Astrocyte (in vitro differentiated cells and primary cell): ENCODE results near the gene ALDH3A2. TPM values are rescaled to one million over a fixed set of nuclear protein-coding genes. Genes with fewer than 3 reads are reported as not detected.

Experiments
- DNase-seq: peaks from one replicate; pipeline ENCODE4 v3.0.0-alpha.2; 2010; ENCODE audit warnings: low read depth
- FAIRE-seq: peaks from 2 replicates; lab custom pipeline; 2011; peaks lifted over from hg19 to GRCh38; lab: Jason Lieb, UNC
- H2AFZ ChIP-seq: 2 replicates; pipeline ENCODE4 v1.6.0; 2012; ENCODE audit warnings: low read depth, low read length, inconsistent platforms
- H3K27ac ChIP-seq: 2 replicates; pipeline ENCODE4 v1.5.1; 2011; ENCODE audit warnings: low read depth, low read length, inconsistent platforms
- H3K27me3 ChIP-seq: 2 replicates; pipeline ENCODE4 v1.6.0; 2011; ENCODE audit warnings: low read length, inconsistent platforms; ENCODE audit not compliant: insufficient read depth
- H3K36me3 ChIP-seq: 2 replicates; pipeline ENCODE4 v1.5.1; 2011; ENCODE audit warnings: low read length, inconsistent platforms; ENCODE audit not compliant: insufficient read depth
- H3K4me1 ChIP-seq: 2 replicates; pipeline ENCODE4 v1.5.1; 2011; ENCODE audit warnings: low read length, inconsistent platforms; ENCODE audit not compliant: insufficient read depth
- H3K4me2 ChIP-seq: 2 replicates; pipeline ENCODE4 v1.6.0; 2012; ENCODE audit warnings: low read length, inconsistent platforms
- H3K4me3 ChIP-seq: 2 replicates; pipeline ENCODE4 v1.5.1; 2011; ENCODE audit warnings: low read depth, mild to moderate bottlenecking, low read length, inconsistent platforms; ENCODE audit not compliant: insufficient read depth
- H3K79me2 ChIP-seq: 2 replicates; pipeline ENCODE4 v1.6.0; 2012; ENCODE audit warnings: mild to moderate bottlenecking, low read length, inconsistent platforms; ENCODE audit not compliant: insufficient read depth
- H3K9ac ChIP-seq: 2 replicates; pipeline ENCODE4 v1.6.0; 2012; ENCODE audit warnings: mild to moderate bottlenecking, low read length, inconsistent platforms
- H3K9me3 ChIP-seq: 2 replicates; pipeline ENCODE4 v1.5.1; 2012; ENCODE audit warnings: low read depth, mild to moderate bottlenecking, low read length, inconsistent platforms; ENCODE audit not compliant: insufficient read depth
- H4K20me1 ChIP-seq: 2 replicates; pipeline ENCODE4 v1.6.0; 2012; ENCODE audit warnings: low read length, inconsistent platforms; ENCODE audit not compliant: insufficient read depth
- H3K27ac Mint-ChIP-seq: one replicate; pipeline ENCODE4 v1.8.0; 2021; ENCODE audit warnings: mild to moderate bottlenecking, mixed read lengths; ENCODE audit not compliant: unreplicated experiment
- H3K27me3 Mint-ChIP-seq: one replicate; pipeline ENCODE4 v1.8.0; 2021; ENCODE audit warnings: low read depth, mixed read lengths; ENCODE audit not compliant: unreplicated experiment
- H3K36me3 Mint-ChIP-seq: one replicate; pipeline ENCODE4 v1.8.0; 2021; ENCODE audit warnings: low read depth, mixed read lengths; ENCODE audit not compliant: unreplicated experiment
- H3K4me1 Mint-ChIP-seq: one replicate; pipeline ENCODE4 v1.8.0; 2021; ENCODE audit warnings: low read depth, mixed read lengths; ENCODE audit not compliant: unreplicated experiment
- H3K4me3 Mint-ChIP-seq: one replicate; pipeline ENCODE4 v1.8.0; 2021; ENCODE audit warnings: mild to moderate bottlenecking, moderate library complexity, mixed read lengths; ENCODE audit not compliant: unreplicated experiment
- H3K9me3 Mint-ChIP-seq: one replicate; pipeline ENCODE4 v1.8.0; 2021; ENCODE audit warnings: mild to moderate bottlenecking, mixed read lengths; ENCODE audit not compliant: unreplicated experiment
- EZH2 ChIP-seq: IDR thresholded peaks from 2 replicates; pipeline ENCODE4 v1.6.1; 2012; ENCODE audit warnings: mild to moderate bottlenecking, low read length, inconsistent platforms; ENCODE audit not compliant: insufficient read depth
- total RNA-seq: library from RNA; stranded (reverse); gene quantifications from 2 replicates; pipeline ENCODE4 v1.2.1, GENCODE V29; 2021
- TF ChIP-seq, protein P1 (sequence below): IDR thresholded peaks from 2 replicates; pipeline ENCODE4 v1.5.1; 2011; ENCODE audit warnings: low read depth, mild to moderate bottlenecking, inconsistent platforms, low read length, moderate library complexity; ENCODE audit not compliant: insufficient read depth

Gene ALDH3A2
- total RNA-seq, 1 donor from 2014 or later = 13.8 TPM

DNA sequence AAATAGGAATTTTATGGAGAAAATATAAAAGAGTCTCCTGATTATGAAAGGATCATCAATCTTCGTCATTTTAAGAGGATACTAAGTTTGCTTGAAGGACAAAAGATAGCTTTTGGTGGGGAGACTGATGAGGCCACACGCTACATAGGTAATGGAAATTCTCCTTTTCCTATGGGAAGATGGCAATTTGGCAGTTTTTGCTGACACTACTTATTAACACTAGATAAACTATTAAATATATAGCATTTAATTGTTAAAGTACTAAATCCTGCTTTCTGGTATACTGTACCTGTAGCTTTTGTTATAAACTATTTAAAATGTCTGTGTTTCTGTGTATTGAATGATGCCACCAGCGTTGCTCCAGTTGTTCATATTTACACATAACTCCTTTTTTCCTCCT lies 12.6 kb downstream of the ALDH3A2 start:
- no peaks in the 10 kb centered on the region for H3K4me1 Mint-ChIP-seq
- Histone ChIP-seq H3K9ac (no peak overlapping the region), H3K27ac (no peak overlapping the region), H3K36me3 (no peaks in the 10 kb centered on the region), H3K79me2 (no peaks in the 10 kb centered on the region), H3K4me2 (no peak overlapping the region), H3K4me3 (no peak overlapping the region), H3K4me1 (no peaks in the 10 kb centered on the region), H3K27me3 (no peaks in the 10 kb centered on the region), H3K9me3 (no peaks in the 10 kb centered on the region), H4K20me1 (no peaks in the 10 kb centered on the region), H2AFZ (no peak overlapping the region)
- no peak for DNase-seq
- H3K4me3 Mint-ChIP-seq = no peak overlapping the region
- no peak for FAIRE-seq
- peaks cover 12% of the 10 kb centered on the region for H3K36me3 Mint-ChIP-seq
- no peaks in the 10 kb centered on the region for H3K27me3 Mint-ChIP-seq
- H3K9me3 Mint-ChIP-seq = no peaks in the 10 kb centered on the region
- no peak overlapping the region for H3K27ac Mint-ChIP-seq
- TF ChIP-seq, protein P1, sequence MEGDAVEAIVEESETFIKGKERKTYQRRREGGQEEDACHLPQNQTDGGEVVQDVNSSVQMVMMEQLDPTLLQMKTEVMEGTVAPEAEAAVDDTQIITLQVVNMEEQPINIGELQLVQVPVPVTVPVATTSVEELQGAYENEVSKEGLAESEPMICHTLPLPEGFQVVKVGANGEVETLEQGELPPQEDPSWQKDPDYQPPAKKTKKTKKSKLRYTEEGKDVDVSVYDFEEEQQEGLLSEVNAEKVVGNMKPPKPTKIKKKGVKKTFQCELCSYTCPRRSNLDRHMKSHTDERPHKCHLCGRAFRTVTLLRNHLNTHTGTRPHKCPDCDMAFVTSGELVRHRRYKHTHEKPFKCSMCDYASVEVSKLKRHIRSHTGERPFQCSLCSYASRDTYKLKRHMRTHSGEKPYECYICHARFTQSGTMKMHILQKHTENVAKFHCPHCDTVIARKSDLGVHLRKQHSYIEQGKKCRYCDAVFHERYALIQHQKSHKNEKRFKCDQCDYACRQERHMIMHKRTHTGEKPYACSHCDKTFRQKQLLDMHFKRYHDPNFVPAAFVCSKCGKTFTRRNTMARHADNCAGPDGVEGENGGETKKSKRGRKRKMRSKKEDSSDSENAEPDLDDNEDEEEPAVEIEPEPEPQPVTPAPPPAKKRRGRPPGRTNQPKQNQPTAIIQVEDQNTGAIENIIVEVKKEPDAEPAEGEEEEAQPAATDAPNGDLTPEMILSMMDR = no peak
- no peak for TF ChIP-seq EZH2

DNA sequence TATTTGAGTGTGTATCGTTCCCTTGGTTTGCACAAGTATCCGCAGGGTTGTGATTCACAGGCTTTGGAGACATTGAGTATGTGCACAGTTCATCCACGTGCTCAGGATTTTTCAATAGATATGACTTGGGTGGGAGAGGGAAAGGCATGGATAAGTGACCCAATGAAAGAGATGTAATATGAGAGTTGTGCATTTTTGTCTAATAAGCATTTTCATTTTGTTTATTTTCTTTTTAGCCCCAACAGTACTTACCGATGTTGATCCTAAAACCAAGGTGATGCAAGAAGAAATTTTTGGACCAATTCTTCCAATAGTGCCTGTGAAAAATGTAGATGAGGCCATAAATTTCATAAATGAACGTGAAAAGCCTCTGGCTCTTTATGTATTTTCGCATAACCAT lies 14.5 kb downstream of the ALDH3A2 start:
- Histone ChIP-seq H3K4me1 (no peaks in the 10 kb centered on the region), H4K20me1 (no peaks in the 10 kb centered on the region), H3K4me2 (no peak overlapping the region), H3K79me2 (no peaks in the 10 kb centered on the region), H3K36me3 (no peaks in the 10 kb centered on the region), H3K27ac (no peak overlapping the region), H3K9me3 (no peaks in the 10 kb centered on the region), H3K9ac (no peak overlapping the region), H3K4me3 (no peak overlapping the region), H3K27me3 (no peaks in the 10 kb centered on the region), H2AFZ (no peak overlapping the region)
- Mint-ChIP-seq H3K27me3 (no peaks in the 10 kb centered on the region), H3K27ac (no peak overlapping the region), H3K9me3 (no peaks in the 10 kb centered on the region), H3K4me3 (no peak overlapping the region), H3K36me3 (peaks cover 8% of the 10 kb centered on the region), H3K4me1 (no peaks in the 10 kb centered on the region)
- FAIRE-seq (no peak), DNase-seq (no peak)
- no peak for TF ChIP-seq EZH2
- TF ChIP-seq, protein P1 = no peak

DNA sequence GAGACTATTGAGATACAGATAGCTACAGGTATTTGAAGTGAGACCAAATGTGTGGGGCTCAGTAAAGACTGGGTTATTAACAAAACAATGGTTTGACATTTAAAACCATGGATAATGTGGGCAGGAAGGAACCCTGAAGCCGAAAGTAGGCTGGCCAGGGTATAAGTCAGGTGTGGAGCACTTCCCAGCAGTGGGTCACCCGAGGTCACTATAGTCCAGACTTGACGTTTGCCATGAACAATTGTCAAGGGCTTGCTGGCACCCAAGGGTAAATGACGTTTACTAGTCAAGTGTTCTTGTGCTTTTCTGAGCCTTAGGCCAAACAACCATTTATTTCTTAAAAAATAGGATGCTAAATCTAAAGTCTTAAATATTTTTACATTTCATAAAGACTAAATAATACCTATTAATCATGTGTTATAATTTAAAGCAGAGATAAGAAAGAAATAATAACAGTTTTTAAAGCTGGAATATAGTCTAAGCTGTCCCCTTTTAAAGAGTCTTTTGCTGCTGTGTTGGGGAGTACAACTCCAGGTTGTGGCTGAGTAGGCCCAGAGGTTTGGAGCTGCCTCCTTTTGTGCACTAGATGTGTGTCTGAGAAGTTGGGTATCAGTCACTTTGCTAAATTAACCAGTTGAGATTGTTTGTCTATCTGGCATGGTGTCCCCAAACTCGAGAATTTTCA lies 15.7 kb downstream of the ALDH3A2 start:
- DNase-seq (no peak), FAIRE-seq (no peak)
- H3K79me2 ChIP-seq = no peaks in the 10 kb centered on the region
- H3K27me3 ChIP-seq = no peaks in the 10 kb centered on the region
- H3K4me3 ChIP-seq = no peak overlapping the region
- Mint-ChIP-seq H3K9me3 (no peaks in the 10 kb centered on the region), H3K27me3 (no peaks in the 10 kb centered on the region), H3K4me3 (no peak overlapping the region), H3K27ac (no peak overlapping the region), H3K4me1 (no peaks in the 10 kb centered on the region), H3K36me3 (peaks cover 8% of the 10 kb centered on the region)
- H3K27ac ChIP-seq = no peak overlapping the region
- H3K9ac ChIP-seq = no peak overlapping the region
- no peaks in the 10 kb centered on the region for H3K36me3 ChIP-seq
- TF ChIP-seq, protein P1 = no peak
- no peak for TF ChIP-seq EZH2
- H3K4me2 ChIP-seq = no peak overlapping the region
- H3K9me3 ChIP-seq = no peaks in the 10 kb centered on the region
- H2AFZ ChIP-seq = no peak overlapping the region
- H4K20me1 ChIP-seq = no peaks in the 10 kb centered on the region
- no peaks in the 10 kb centered on the region for H3K4me1 ChIP-seq
